ENCODE data around the gene GPT2.

GRCh38 chr16:46937536-46937935, 53.4 kb downstream of the GPT2 start:
- TF ChIP-seq CTCF (IDR thresholded peaks at IDR 0.05; ENCODE audit: insufficient read depth, low read length) (no peak), POLR2AphosphoS5 (IDR thresholded peaks at IDR 0.05; ENCODE audit: low read depth) (no peak), REST (IDR thresholded peaks at IDR 0.05; ENCODE audit: insufficient replicate concordance, low read depth) (no peak), SPI1 (IDR thresholded peaks at IDR 0.05; ENCODE audit: borderline replicate concordance, low read depth) (no peak)
